DMS153 treated with DMSO at 0.1 percent for 48 hours (cell line): Measurements from ENCODE around the gene COL19A1.
"Not testable (repeated sequence)": the region's sequence is repeated elsewhere in the genome, so short reads cannot be mapped to it uniquely, and the experiment has no call there.

Experiments
- DNase-seq: peaks from one replicate; lab custom pipeline; 2025; ENCODE audit not compliant: unreplicated experiment; lab: John Stamatoyannopoulos, UW

COL19A1 gene

GRCh38 chr6:69866351-69866769 is at the start of gene COL19A1:
Gene COL19A1, plus strand, starts transcription at chr6:69866556. Its CDS starts 13,012 bp downstream, at chr6:69879568.
- no peak for DNase-seq

DNA sequence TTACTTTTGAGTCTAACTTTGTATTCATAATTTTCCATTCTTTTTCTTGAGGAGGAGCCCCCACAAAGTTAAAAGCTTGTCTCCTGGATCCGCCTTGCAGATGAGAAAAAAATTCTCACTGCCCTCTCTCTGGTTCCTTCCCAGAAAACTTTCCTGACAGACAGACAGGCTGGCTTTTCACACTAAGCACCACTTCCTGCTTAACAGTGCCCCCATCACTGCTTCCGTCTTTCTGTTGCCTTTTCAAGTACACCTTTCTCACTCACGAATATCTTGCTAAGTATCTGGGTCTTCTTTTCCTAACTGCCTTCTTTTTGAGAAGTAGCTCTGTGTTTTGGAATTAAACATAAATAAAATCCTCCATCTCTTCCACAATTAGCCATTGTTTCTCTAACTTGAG is 49.8 kb upstream of the COL19A1 start:
- DNase-seq = no peak

GRCh38 chr6:69817358-69817757 is 49.0 kb upstream of the COL19A1 start:
- DNase-seq = no peak

GRCh38 chr6:69818223-69818930 is 48.0 kb upstream of the COL19A1 start:
- DNase-seq = no peak

DNA sequence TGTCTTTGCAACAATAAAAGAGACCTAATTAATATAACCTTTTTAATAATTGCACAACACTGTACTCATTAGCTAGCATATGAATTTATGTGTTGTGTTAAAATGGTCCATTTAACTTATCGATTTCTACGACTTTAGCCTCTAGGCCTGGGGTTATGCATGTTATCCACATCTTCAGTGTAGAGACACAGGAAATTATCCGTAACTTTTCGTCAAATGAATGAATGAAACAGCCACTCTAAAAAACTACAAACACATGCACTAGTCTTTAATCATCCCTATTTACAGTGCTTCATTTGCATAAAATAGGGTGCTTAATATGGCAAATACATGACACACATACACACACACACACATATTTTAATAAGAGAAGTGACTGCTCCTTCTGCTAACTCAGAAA is 47.2 kb upstream of the COL19A1 start:
- DNase-seq = no peak

GRCh38 chr6:69820018-69820417 is 46.3 kb upstream of the COL19A1 start:
- DNase-seq = no peak

- DNase-seq = no peak
Observed at GRCh38 chr6:69820438-69820837, 45.9 kb upstream of the COL19A1 start.

DNA sequence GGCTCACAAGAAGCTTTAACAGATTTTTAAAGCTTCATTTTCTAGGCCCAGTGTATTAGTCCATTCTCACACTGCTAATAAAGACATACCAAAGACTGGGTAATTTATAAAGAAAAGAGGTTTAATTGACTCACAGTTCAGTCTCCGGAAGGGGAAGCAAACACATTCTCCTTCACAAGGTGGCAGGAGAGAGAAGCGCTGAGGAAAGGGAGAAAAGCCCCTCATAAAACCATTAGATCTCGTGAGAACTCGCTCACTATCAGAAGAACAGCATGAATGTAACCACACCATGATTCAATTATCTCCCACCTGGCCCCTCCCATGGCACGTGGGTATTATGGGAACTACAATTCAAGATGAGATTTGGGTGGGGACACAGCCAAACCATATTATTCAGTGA is 42.0 kb upstream of the COL19A1 start:
- not testable (repeated sequence) for DNase-seq

DNA sequence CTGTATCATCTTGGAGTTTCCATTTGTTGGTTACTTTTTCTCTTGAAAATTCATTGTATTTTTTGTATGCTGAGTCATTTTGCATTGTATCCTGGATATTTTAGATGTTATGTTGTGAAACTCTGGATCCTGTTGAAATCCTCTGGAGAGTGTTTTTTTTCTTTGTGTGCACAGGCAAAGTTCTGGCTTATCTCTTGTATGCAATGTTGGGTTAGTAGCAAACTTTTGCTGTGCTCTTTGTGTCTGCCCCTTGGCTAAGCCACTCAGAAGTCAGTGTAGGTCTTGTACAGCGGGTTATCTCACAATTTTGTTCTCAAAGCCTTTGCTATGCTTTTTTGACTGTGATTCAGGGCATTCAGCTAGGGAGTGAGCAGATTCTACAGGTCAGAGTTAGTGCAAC is 40.5 kb upstream of the COL19A1 start:
- DNase-seq = no peak

GRCh38 chr6:69827276-69827893 is 39.0 kb upstream of the COL19A1 start:
- no peak for DNase-seq

DNA sequence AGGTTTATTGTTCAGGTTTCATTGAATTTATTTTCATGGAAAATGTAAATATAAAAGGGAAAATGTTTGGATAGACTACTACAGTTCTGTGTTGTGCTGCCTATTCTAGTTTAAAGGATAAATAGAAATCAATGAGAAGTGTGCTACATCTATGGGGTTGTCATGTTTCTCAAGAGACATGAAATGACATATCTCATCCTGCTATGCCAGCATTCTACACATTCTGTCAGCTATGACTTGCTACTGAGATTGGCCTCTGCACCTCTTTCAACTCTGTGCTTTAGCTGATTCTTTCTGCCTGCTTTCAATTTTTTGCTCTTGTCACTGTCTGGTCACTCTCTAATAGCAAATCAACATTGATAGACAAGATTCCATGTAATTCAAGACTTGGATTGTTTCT is 33.8 kb upstream of the COL19A1 start:
- no peak for DNase-seq

- peak; percentile 48 for DNase-seq
Observed at GRCh38 chr6:69835414-69836179, 30.8 kb upstream of the COL19A1 start.

GRCh38 chr6:69841862-69842261 is 24.5 kb upstream of the COL19A1 start:
- no peak for DNase-seq

GRCh38 chr6:69843189-69843588 is 23.2 kb upstream of the COL19A1 start:
- DNase-seq = no peak

GRCh38 chr6:69846312-69846711 is 20.0 kb upstream of the COL19A1 start:
- no peak for DNase-seq

- no peak for DNase-seq
Observed at GRCh38 chr6:69846770-69847491, 19.4 kb upstream of the COL19A1 start.

DNA sequence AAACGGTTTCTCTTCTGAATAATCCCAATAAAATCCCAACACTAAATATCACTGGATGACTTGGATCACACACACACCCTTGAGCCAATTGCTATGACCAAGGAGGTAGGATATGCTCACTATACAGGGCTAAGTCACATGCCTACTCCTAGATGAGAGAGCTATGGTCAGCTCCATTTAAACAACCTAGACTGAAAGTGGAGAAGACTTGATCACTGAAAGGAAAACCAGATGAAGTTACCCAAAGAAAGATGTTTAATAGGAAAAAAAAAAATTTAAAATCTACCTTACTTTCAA is 18.9 kb upstream of the COL19A1 start:
- DNase-seq = no peak

- no peak for DNase-seq
Observed at GRCh38 chr6:69848552-69848951, 17.8 kb upstream of the COL19A1 start.

DNA sequence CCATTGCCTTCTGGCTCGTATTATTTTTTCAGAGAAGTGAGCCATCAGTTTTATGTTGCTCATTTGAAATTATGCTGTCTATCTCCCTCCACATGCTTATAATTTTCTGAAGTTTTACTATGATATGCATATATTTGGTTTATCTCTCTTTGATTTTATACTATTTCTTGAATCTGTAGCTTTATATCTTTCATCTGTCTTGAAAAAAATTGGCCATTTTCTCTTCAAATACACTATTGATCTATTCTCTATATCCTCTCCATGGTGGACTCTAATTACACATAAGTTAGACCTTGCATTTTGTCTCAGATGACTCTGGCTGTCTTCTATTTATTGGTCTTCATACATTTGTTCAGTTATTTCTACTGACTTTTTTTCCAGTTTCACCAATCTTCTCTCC is 13.7 kb upstream of the COL19A1 start:
- no peak for DNase-seq

DNA sequence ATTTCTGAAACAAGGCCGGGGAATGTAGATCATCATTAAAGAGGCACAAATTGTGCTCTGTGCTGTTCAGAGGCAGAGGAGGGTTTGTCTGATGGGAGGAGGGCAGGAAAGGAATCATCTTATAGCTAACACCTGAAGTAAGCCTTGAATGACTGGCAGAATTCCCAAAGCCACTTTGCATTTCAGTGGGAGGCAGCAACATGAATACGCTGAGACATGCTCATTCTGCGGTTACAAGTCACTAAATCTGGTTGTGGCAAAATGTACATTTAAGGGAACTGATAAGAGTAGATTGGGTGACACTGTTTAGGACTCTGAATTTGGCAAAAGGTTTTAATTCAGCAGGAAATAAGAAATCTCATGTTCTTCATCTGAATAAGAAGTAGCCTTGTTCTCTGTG is 4.4 kb upstream of the COL19A1 start:
- DNase-seq = no peak

DNA sequence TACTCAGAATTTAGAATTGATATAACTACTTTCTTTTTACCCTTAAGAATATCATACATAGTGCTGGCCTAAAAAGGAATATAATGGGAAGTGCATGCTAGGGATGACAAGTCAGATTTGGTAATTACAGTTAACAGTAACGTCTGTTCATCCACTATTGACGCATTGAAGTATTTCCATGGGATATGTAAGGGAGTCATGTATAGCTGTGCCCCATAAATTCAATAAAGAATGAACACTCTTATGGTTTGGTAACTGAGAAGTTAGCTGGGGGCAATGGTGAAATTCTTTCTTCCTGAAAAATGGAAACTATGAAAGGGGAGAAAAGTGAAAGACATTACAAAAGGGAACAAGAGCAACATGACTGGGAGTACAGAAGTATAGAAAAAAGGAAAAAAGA is 2.6 kb upstream of the COL19A1 start:
- DNase-seq = no peak

- no peak for DNase-seq
Observed at GRCh38 chr6:69865126-69865525, 1.2 kb upstream of the COL19A1 start.
